HG02642 (cell line): ENCODE results near the gene FLT1.

Source experiments
- ATAC-seq: cut with Tn5 transposase; IDR thresholded peaks from one replicate; pipeline ENCODE4 v1.9.1; 2021; ENCODE audit warnings: mild to moderate bottlenecking; ENCODE audit not compliant: unreplicated experiment, poor library complexity

The FLT1 gene

GRCh38 chr13:28357911-28358433, 137.0 kb downstream of the FLT1 start:
- ATAC-seq, result no peak

GRCh38 chr13:28357247-28357825, 137.6 kb downstream of the FLT1 start:
- no peak for ATAC-seq

GRCh38 chr13:28356561-28357021, 138.3 kb downstream of the FLT1 start:
- no peak for ATAC-seq

GRCh38 chr13:28355822-28356371, 139.0 kb downstream of the FLT1 start:
- no peak for ATAC-seq

GRCh38 chr13:28355046-28355821, 139.7 kb downstream of the FLT1 start:
- no peak for ATAC-seq

GRCh38 chr13:28353679-28354078, 141.2 kb downstream of the FLT1 start:
- no peak for ATAC-seq

- ATAC-seq, result no peak
Measured at GRCh38 chr13:28349907-28350654, 144.8 kb downstream of the FLT1 start.

GRCh38 chr13:28349371-28349770, 145.6 kb downstream of the FLT1 start:
- ATAC-seq, result no peak

GRCh38 chr13:28347456-28348371, 147.2 kb downstream of the FLT1 start:
- no peak for ATAC-seq

- ATAC-seq, result no peak
Measured at GRCh38 chr13:28346154-28346553, 148.8 kb downstream of the FLT1 start.

- ATAC-seq, result no peak
Measured at GRCh38 chr13:28344163-28344562, 150.8 kb downstream of the FLT1 start.

- no peak for ATAC-seq
Measured at GRCh38 chr13:28342251-28342650, 152.7 kb downstream of the FLT1 start.

- ATAC-seq, result no peak
Measured at GRCh38 chr13:28340272-28340793, 154.6 kb downstream of the FLT1 start.

GRCh38 chr13:28339419-28339818, 155.5 kb downstream of the FLT1 start:
- ATAC-seq, result no peak

GRCh38 chr13:28338742-28339141, 156.2 kb downstream of the FLT1 start:
- ATAC-seq, result no peak

GRCh38 chr13:28338006-28338574, 156.8 kb downstream of the FLT1 start:
- no peak for ATAC-seq

GRCh38 chr13:28337166-28338005, 157.5 kb downstream of the FLT1 start:
- ATAC-seq, result no peak

GRCh38 chr13:28336193-28336657, 158.7 kb downstream of the FLT1 start:
- no peak for ATAC-seq
